Thyroid gland (tissue), 4 donors: Measurements from ENCODE around the gene ACAA1. TPM values are rescaled to one million over a fixed set of nuclear protein-coding genes. Genes with fewer than 3 reads are reported as not detected.

Experiments
- DNase-seq, 2 donors: peaks; one replicate each; pipeline ENCODE4 v3.0.0-alpha.2; 2019
- H3K27ac ChIP-seq, 3 donors: fragments of 200-600 bp; sonication (generic); 1 replicate in 2 of 3; 2 replicates in 1 of 3; pipeline ENCODE4 v1.5.1; 2016 to 2019; ENCODE audit warnings: mild to moderate bottlenecking in 1 of 3, moderate library complexity in 1 of 3
- H3K27me3 ChIP-seq: fragments of 200-600 bp; sonication (generic); one replicate; pipeline ENCODE4 v1.5.1; 2019
- H3K36me3 ChIP-seq, 2 donors: fragments of 200-600 bp; sonication (generic); one replicate each; pipeline ENCODE4 v1.5.1; 2016 to 2019
- H3K4me1 ChIP-seq, 2 donors: fragments of 200-600 bp; sonication (generic); one replicate each; pipeline ENCODE4 v1.5.1; 2017 to 2019
- H3K4me3 ChIP-seq, 3 donors: fragments of 200-600 bp; sonication (generic); replicated peaks in 1 of 3; 1 replicate in 2 of 3; 2 replicates in 1 of 3; pipeline ENCODE4 v1.5.1; 2016; ENCODE audit warnings: mild to moderate bottlenecking in 1 of 3
- H3K9me3 ChIP-seq: fragments of 200-600 bp; sonication (generic); one replicate; pipeline ENCODE4 v1.5.1; 2017
- POLR2A ChIP-seq, 2 donors: fragments of 450-650 bp; IDR thresholded peaks; one replicate each; pipeline ENCODE4 v1.6.1; 2017; ENCODE audit warnings: antibody characterized with exemption in 2 of 2, mild to moderate bottlenecking in 2 of 2, moderate library complexity in 1 of 2
- WGBS, 2 donors: methylation state at CpG; one replicate each; pipeline ENCODE4 v1.1.5; 2017; 5-methylcytosine and 5-hydroxymethylcytosine counted together
- intact Hi-C: fragments of 100-400 bp; cut with DNase I; formaldehyde crosslinking; loops from one replicate; pipeline ENCODE4 v1.15.1; 2023
- total RNA-seq, 4 donors: library from RNA; depleted of rRNA; stranded (reverse); fragments of >200 nt; gene quantifications; one replicate each; pipeline ENCODE4 v1.2.3, GENCODE V29; 2016
- TF ChIP-seq, protein P1 (sequence below), 6 experiments: fragments of 200-600 bp in 3 of 6; fragments of 450-650 bp in 3 of 6; sonication (generic) in 3 of 6; IDR thresholded peaks; one replicate each; pipeline ENCODE4 v1.5.1; 2016 to 2019; ENCODE audit warnings: antibody characterized with exemption in 6 of 6, mild to moderate bottlenecking in 2 of 6, inconsistent platforms in 1 of 6, moderate library complexity in 1 of 6

ACAA1 gene
- total RNA-seq, 4 donors from 2014 or later: 63.3 to 86.1 (median 75.1) TPM

- intact Hi-C loops: loop anchor here (5.0 kb wide), 1 partner anchor 34 kb away; no protein-coding TSS in a partner anchor
- TF ChIP-seq POLR2A (IDR thresholded peaks at IDR 0.05): no peak
- TF ChIP-seq, protein P1, sequence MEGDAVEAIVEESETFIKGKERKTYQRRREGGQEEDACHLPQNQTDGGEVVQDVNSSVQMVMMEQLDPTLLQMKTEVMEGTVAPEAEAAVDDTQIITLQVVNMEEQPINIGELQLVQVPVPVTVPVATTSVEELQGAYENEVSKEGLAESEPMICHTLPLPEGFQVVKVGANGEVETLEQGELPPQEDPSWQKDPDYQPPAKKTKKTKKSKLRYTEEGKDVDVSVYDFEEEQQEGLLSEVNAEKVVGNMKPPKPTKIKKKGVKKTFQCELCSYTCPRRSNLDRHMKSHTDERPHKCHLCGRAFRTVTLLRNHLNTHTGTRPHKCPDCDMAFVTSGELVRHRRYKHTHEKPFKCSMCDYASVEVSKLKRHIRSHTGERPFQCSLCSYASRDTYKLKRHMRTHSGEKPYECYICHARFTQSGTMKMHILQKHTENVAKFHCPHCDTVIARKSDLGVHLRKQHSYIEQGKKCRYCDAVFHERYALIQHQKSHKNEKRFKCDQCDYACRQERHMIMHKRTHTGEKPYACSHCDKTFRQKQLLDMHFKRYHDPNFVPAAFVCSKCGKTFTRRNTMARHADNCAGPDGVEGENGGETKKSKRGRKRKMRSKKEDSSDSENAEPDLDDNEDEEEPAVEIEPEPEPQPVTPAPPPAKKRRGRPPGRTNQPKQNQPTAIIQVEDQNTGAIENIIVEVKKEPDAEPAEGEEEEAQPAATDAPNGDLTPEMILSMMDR (IDR thresholded peaks at IDR 0.05): no peak
Observed at GRCh38 chr3:38142959-38143358, 6.0 kb upstream of the ACAA1 start.

DNA sequence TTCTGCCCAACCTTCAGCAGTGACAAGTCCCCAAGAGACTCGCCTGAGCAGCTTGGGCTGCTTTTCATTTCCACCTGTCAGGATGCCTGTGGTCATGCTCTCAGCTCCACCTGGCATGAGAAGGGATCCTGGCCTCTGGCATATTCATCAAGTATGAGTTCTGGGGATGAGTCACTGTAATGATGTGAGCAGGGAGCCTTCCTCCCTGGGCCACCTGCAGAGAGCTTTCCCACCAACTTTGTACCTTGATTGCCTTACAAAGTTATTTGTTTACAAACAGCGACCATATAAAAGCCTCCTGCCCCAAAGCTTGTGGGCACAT is 5.0 kb upstream of the ACAA1 start:
- Histone ChIP-seq H3K9me3 (no peaks in the 10 kb centered on the region), H3K4me3 (no peak overlapping the region), H3K4me1 (peaks cover 16 to 19% of the 10 kb centered on the region in 2 donors), H3K27me3 (no peaks in the 10 kb centered on the region), H3K36me3 (peaks cover 0 to 6% of the 10 kb centered on the region in 2 donors), H3K27ac (no peak overlapping the region)
- TF ChIP-seq POLR2A (IDR thresholded peaks at IDR 0.05): no peak
- TF ChIP-seq, protein P1 (IDR thresholded peaks at IDR 0.05): no peak
- intact Hi-C loops: loop anchor here (5.0 kb wide), 1 partner anchor 35 kb away; no protein-coding TSS in a partner anchor
- DNase-seq: no peak
- 94% methylated on average over 2 of the region's 2 CpGs for WGBS, 2 donors

More at GRCh38 chr3:38142959-38143358, 6.0 kb upstream of the ACAA1 start:
- no peak for DNase-seq
- H3K4me3 ChIP-seq: no peak overlapping the region
- H3K27me3 ChIP-seq: no peaks in the 10 kb centered on the region
- peaks cover 0 to 6% of the 10 kb centered on the region in 2 donors for H3K36me3 ChIP-seq
- 62 to 78% methylated on average over 1 of the region's 1 CpG for WGBS, 2 donors
- peaks cover 11 to 14% of the 10 kb centered on the region in 2 donors for H3K4me1 ChIP-seq
- no peak overlapping the region for H3K27ac ChIP-seq
- H3K9me3 ChIP-seq: no peaks in the 10 kb centered on the region

DNA sequence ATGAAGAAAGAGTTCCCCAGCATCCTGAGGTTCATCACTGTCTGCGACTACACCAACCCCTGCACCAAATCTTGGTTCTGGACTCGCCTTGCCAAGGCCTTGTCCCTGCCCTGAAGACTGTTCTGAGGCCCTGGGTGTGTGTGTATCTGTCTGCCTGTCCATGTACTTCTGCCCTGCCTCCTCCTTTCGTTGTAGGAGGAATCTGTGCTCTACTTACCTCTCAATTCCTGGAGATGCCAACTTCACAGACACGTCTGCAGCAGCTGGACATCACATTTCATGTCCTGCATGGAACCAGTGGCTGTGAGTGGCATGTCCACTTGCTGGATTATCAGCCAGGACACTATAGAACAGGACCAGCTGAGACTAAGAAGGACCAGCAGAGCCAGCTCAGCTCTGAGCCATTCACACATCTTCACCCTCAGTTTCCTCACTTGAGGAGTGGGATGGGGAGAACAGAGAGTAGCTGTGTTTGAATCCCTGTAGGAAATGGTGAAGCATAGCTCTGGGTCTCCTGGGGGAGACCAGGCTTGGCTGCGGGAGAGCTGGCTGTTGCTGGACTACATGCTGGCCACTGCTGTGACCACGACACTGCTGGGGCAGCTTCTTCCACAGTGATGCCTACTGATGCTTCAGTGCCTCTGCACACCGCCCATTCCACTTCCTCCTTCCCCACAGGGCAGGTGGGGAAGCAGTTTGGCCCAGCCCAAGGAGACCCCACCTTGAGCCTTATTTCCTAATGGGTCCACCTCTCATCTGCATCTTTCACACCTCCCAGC is 4.4 kb upstream of the ACAA1 start:
- H3K4me1 ChIP-seq: peaks cover 16 to 19% of the 10 kb centered on the region in 2 donors
- H3K4me3 ChIP-seq: no peak overlapping the region
- no peak for DNase-seq
- no peaks in the 10 kb centered on the region for H3K9me3 ChIP-seq
- H3K27ac ChIP-seq: no peak overlapping the region
- peaks cover 0 to 6% of the 10 kb centered on the region in 2 donors for H3K36me3 ChIP-seq
- intact Hi-C loops: loop anchor here (5.0 kb wide), 1 partner anchor 36 kb away; no protein-coding TSS in a partner anchor
- no peaks in the 10 kb centered on the region for H3K27me3 ChIP-seq
- 96 to 97% methylated on average over 7 of the region's 7 CpGs for WGBS, 2 donors
- TF ChIP-seq, protein P1 (IDR thresholded peaks at IDR 0.05): no peak
- no peak for TF ChIP-seq POLR2A (IDR thresholded peaks at IDR 0.05)

GRCh38 chr3:38140326-38141172 is 3.6 kb upstream of the ACAA1 start:
- H3K4me3 ChIP-seq: no peak overlapping the region
- peaks cover 21 to 24% of the 10 kb centered on the region in 2 donors for H3K4me1 ChIP-seq
- DNase-seq: no peak
- intact Hi-C loops: loop anchor here (5.0 kb wide), 1 partner anchor 37 kb away; no protein-coding TSS in a partner anchor
- no peak overlapping the region for H3K27ac ChIP-seq
- WGBS, 2 donors: 95 to 98% methylated on average over 7 to 12 of the region's 13 CpGs
- no peak for TF ChIP-seq POLR2A (IDR thresholded peaks at IDR 0.05)
- TF ChIP-seq, protein P1 (IDR thresholded peaks at IDR 0.05): no peak
- H3K36me3 ChIP-seq: peaks cover 0 to 6% of the 10 kb centered on the region in 2 donors
- no peaks in the 10 kb centered on the region for H3K9me3 ChIP-seq
- H3K27me3 ChIP-seq: no peaks in the 10 kb centered on the region
